Stimulated activated CD4-positive, alpha-beta T cell treated with anti-CD3 and anti-CD28 coated beads, Interleukin-15, amount 100 ng/mL, for 1 hour (primary cell): ENCODE results near the gene TRAPPC5.

Source experiments
- DNase-seq, 2 donors: peaks; one replicate each; pipeline ENCODE4 v3.0.0-alpha.2; 2020; ENCODE audit warnings: low read depth in 1 of 2, low spot score in 1 of 2

Gene TRAPPC5

GRCh38 chr19:7730286-7731217 lies 49.9 kb downstream of the TRAPPC5 start:
- no peak for DNase-seq

- DNase-seq, result no peak
Measured at GRCh38 chr19:7731218-7731595, 50.6 kb downstream of the TRAPPC5 start.

GRCh38 chr19:7731615-7732014 lies 51.0 kb downstream of the TRAPPC5 start:
- DNase-seq, result no peak

- DNase-seq, result no peak
Measured at GRCh38 chr19:7732045-7732444, 51.4 kb downstream of the TRAPPC5 start, which contains the start of gene CLEC4G. Gene CLEC4G, minus strand, starts transcription at chr19:7732110. Its CDS starts 8 bp downstream, at chr19:7732102.

- no peak for DNase-seq
Measured at GRCh38 chr19:7733376-7733775, 52.7 kb downstream of the TRAPPC5 start.

- no peak for DNase-seq
Measured at GRCh38 chr19:7734220-7735203, 53.9 kb downstream of the TRAPPC5 start.

- DNase-seq, result no peak
Measured at GRCh38 chr19:7736148-7736547, 55.5 kb downstream of the TRAPPC5 start.

- no peak for DNase-seq
Measured at GRCh38 chr19:7737215-7737614, 56.6 kb downstream of the TRAPPC5 start.
